22Rv1 (cell line): ENCODE measurements around the gene TUBB4B.

Experiments
- ZFX ChIP-seq: fragments of 450-650 bp; IDR thresholded peaks from 2 replicates; pipeline ENCODE4 v1.6.1; 2017; ENCODE audit warnings: antibody characterized with exemption, borderline replicate concordance
- TF ChIP-seq, protein P1 (sequence below): fragments of 450-650 bp; IDR thresholded peaks from 2 replicates; pipeline ENCODE4 v1.5.1; 2017; ENCODE audit warnings: mild to moderate bottlenecking

DNA sequence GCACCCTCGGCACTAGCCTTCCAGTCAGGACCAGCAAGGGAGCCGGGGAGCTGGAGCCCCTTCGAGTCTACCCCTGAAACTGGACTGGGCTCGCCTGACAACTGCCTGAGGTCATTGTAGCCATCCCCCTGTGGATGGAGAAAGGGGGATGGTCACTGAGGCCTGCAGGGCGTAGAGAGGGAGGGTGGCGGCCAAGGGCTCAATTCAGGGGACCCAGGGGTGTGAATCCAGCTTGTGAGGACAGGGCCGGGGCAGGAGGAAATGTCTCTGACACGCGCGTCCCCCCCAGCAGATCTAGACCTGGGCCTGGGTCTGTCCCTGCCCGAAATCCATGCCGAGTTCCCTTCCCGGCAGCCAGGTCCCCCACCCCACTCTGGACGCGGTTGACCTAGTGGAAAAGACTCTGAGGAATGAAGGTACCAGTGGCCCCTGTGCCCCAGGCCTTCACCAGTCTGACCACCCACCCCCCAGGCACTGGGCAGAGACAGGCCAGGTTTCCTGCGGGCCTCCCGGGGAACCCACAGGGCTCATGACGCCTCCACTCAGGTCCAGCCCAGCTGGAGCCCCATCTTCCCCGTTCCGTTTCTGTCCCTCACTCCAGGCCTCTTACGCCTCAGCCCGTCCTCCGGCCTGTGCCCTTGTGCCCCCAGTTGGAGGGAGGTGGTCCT lies 9.6 kb upstream of the TUBB4B start:
- TF ChIP-seq, protein P1, sequence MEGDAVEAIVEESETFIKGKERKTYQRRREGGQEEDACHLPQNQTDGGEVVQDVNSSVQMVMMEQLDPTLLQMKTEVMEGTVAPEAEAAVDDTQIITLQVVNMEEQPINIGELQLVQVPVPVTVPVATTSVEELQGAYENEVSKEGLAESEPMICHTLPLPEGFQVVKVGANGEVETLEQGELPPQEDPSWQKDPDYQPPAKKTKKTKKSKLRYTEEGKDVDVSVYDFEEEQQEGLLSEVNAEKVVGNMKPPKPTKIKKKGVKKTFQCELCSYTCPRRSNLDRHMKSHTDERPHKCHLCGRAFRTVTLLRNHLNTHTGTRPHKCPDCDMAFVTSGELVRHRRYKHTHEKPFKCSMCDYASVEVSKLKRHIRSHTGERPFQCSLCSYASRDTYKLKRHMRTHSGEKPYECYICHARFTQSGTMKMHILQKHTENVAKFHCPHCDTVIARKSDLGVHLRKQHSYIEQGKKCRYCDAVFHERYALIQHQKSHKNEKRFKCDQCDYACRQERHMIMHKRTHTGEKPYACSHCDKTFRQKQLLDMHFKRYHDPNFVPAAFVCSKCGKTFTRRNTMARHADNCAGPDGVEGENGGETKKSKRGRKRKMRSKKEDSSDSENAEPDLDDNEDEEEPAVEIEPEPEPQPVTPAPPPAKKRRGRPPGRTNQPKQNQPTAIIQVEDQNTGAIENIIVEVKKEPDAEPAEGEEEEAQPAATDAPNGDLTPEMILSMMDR = no peak
- TF ChIP-seq ZFX = no peak
